GM21447 (cell line): ENCODE measurements around the gene SERPINE1.

Source experiments
- ATAC-seq: cut with Tn5 transposase; IDR thresholded peaks from one replicate; pipeline ENCODE4 v1.9.1; 2021; ENCODE audit not compliant: unreplicated experiment

The SERPINE1 gene

GRCh38 chr7:101151908-101152651 is 25.2 kb downstream of the SERPINE1 start:
- ATAC-seq: no peak

- peak; percentile 81 for ATAC-seq
These were observed 27.2 kb downstream of the SERPINE1 start, which contains the start of gene AP1S1 for GRCh38 chr7:101153969-101154692. TSS of gene AP1S1 (plus strand) at chr7:101154476. CDS start at chr7:101154515, 39 bp downstream.

- ATAC-seq: peak; percentile 34
These were observed 27.8 kb downstream of the SERPINE1 start for GRCh38 chr7:101154693-101155102.

GRCh38 chr7:101155303-101155702 is 28.4 kb downstream of the SERPINE1 start:
- no peak for ATAC-seq

- ATAC-seq: no peak
These were observed 29.4 kb downstream of the SERPINE1 start for GRCh38 chr7:101156277-101156676.

- ATAC-seq: no peak
These were observed 30.1 kb downstream of the SERPINE1 start for GRCh38 chr7:101156866-101157589.

GRCh38 chr7:101159696-101160674 is 33.1 kb downstream of the SERPINE1 start:
- no peak for ATAC-seq

- ATAC-seq: no peak
These were observed 34.0 kb downstream of the SERPINE1 start for GRCh38 chr7:101160910-101161309.

GRCh38 chr7:101161692-101162471 is 35.0 kb downstream of the SERPINE1 start:
- ATAC-seq: no peak

GRCh38 chr7:101162551-101163278 is 35.8 kb downstream of the SERPINE1 start:
- ATAC-seq: no peak

GRCh38 chr7:101163279-101164070 is 36.6 kb downstream of the SERPINE1 start:
- no peak for ATAC-seq

- ATAC-seq: no peak
These were observed 37.4 kb downstream of the SERPINE1 start for GRCh38 chr7:101164071-101164840.

- ATAC-seq: peak; percentile 49
These were observed 38.4 kb downstream of the SERPINE1 start, which contains the start of gene VGF for GRCh38 chr7:101165075-101165957. TSS of gene VGF (minus strand) at chr7:101165569. CDS start at chr7:101164843, 726 bp downstream.

- no peak for ATAC-seq
These were observed 39.2 kb downstream of the SERPINE1 start for GRCh38 chr7:101165958-101166647.

GRCh38 chr7:101166648-101166908 is 39.7 kb downstream of the SERPINE1 start:
- no peak for ATAC-seq
